Measurements from ENCODE around the gene FOXO3. TPM values are rescaled to one million over a fixed set of nuclear protein-coding genes. Genes with fewer than 3 reads are reported as not detected.

FOXO3 gene
- total and polyA plus RNA-seq, 2 donors (not counting 3 experiments of a cell fraction or from before 2014, with no cell fraction given) = 14.4 to 16.9 TPM

- no TSS peak for BruUV-seq (replicated peaks)
- H3K36me3 ChIP-seq (ENCODE audit: control insufficient read depth in 2 of 2, extremely low read depth in 1 of 2, insufficient read depth in 2 of 2, low read length in 2 of 2) = peaks cover 2 to 6% of the 10 kb centered on the region in 2 experiments
- H3K79me2 ChIP-seq (ENCODE audit: control insufficient read depth, insufficient read depth, low read length) = no peaks in the 10 kb centered on the region
- no peak for DNase-seq (ENCODE audit: low read depth, low spot score)
- no peaks in the 10 kb centered on the region for H3K9me3 ChIP-seq (replicated peaks; ENCODE audit: control insufficient read depth, insufficient read depth, low read length)
- H3K27ac ChIP-seq (ENCODE audit: insufficient read depth, low read depth, low read length) = no peak overlapping the region
- ChIA-PET CTCF (no interaction called here), POLR2A (no interaction called here)
- no peaks in the 10 kb centered on the region for H3K9me1 ChIP-seq (replicated peaks; ENCODE audit: control insufficient read depth, extremely low read depth, insufficient read depth, low read length)
- FAIRE-seq = no peak
- H3K4me1 ChIP-seq (ENCODE audit: control insufficient read depth, extremely low read depth, insufficient read depth, low read length) = no peaks in the 10 kb centered on the region
- H3K9ac ChIP-seq (replicated peaks; ENCODE audit: extremely low read depth, insufficient read depth, low read length) = no peak overlapping the region
- H2AFZ ChIP-seq (ENCODE audit: low read depth, low read length) = no peak overlapping the region
- H4K20me1 ChIP-seq (replicated peaks; ENCODE audit: control insufficient read depth, extremely low read depth, insufficient read depth, low read length) = no peaks in the 10 kb centered on the region
- intact Hi-C loops (cut with micrococcal nuclease) = no loop called here
- no peak overlapping the region for H3K4me2 ChIP-seq (ENCODE audit: insufficient read depth, low read length)
- TF ChIP-seq JUN (IDR thresholded peaks at IDR 0.05; ENCODE audit: borderline replicate concordance, insufficient read depth, insufficient read length, low read depth) = no peak
- TF ChIP-seq POLR2A (IDR thresholded peaks at IDR 0.05; ENCODE audit: low read depth, low read length) = no peak
- TF ChIP-seq EZH2 (IDR thresholded peaks at IDR 0.05; ENCODE audit: borderline replicate concordance, low read depth, low read length, severe bottlenecking) = no peak
- TF ChIP-seq MAX (IDR thresholded peaks at IDR 0.05; ENCODE audit: insufficient read depth, insufficient read length) = no peak
- no peak for TF ChIP-seq POLR2AphosphoS5 (IDR thresholded peaks at IDR 0.05; ENCODE audit: insufficient read depth, low read depth, low read length)
- no peak for TF ChIP-seq CTCF (IDR thresholded peaks at IDR 0.05; ENCODE audit: extremely low read depth in 1 of 2, insufficient read depth in 1 of 2, low read depth in 1 of 2, low read length in 2 of 2)
- TF ChIP-seq FOS (IDR thresholded peaks at IDR 0.05; ENCODE audit: borderline replicate concordance, insufficient read depth, low read length) = no peak
- no peak for TF ChIP-seq MYC (IDR thresholded peaks at IDR 0.05; ENCODE audit: low read depth, low read length)
- no peak for TF ChIP-seq GATA2 (IDR thresholded peaks at IDR 0.05; ENCODE audit: insufficient read depth, insufficient read length, low read depth, low read length)
- dilution Hi-C loops (cut with MboI; ENCODE audit: extremely low pct_ligation_motif_present, low sequenced_read_pairs) = no loop called here
- no peak overlapping the region for H3K4me3 ChIP-seq (replicated peaks in 1 of 3; ENCODE audit: insufficient read depth in 1 of 3, low read depth in 1 of 3, low read length in 3 of 3)
- no peaks in the 10 kb centered on the region for H3K27me3 ChIP-seq (ENCODE audit: control insufficient read depth in 2 of 2, insufficient read depth in 2 of 2, low read length in 2 of 2)
Observed at GRCh38 chr6:108665495-108666196, 104.9 kb downstream of the FOXO3 start.
